NCI-H1436 (cell line): ENCODE data around the gene RAB8B.

Source experiments
- DNase-seq: peaks from one replicate; lab custom pipeline; 2025; lab: John Stamatoyannopoulos, UW

Gene RAB8B

DNA sequence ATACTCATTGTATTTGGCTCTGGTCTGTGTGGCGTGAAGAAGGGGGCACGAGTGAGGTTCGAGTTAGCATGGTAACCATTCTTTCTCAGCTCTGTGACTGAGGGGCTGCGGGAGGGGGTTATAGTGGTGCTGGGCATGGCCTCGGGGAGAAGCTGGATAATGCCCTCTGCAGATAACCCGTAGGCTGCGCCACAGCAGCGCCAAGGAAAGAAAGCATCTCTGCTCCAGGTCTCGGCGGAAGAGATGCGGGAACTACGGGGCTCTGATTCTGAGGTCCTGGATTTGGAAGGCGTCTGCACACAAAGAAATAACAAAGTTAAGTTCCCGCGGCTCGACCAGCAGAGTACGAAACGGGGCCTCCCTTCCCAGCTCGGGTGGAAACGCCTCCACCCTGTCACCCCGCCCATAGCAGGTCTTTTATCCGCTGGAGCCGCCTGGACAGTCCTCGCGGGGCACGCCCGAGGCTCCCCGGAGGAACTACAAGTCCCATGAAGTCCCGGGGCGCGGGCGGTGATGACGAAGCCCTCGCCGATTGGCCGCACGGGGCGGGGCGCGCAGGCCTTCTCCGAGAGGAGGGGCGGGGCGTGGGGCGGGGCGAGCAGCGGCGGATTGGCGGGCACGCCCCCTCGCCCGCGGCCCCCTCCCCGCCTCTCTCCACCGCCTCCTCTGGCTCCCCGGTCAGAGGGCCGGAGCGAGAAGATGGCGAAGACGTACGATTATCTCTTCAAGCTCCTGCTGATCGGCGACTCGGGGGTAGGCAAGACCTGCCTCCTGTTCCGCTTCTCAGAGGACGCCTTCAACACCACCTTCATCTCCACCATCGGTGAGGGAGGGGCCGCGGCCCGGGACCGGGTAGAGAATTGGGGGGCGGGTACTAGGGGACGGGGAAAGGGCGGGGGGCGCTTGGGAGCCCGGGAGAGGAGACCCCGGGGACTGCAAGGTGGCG is at the start of gene RAB8B:
RAB8B (plus strand) TSS at position 681 of the 946 bp plus-strand sequence; CDS start at position 700, 19 bp downstream.
- DNase-seq = peak; percentile 94

DNA sequence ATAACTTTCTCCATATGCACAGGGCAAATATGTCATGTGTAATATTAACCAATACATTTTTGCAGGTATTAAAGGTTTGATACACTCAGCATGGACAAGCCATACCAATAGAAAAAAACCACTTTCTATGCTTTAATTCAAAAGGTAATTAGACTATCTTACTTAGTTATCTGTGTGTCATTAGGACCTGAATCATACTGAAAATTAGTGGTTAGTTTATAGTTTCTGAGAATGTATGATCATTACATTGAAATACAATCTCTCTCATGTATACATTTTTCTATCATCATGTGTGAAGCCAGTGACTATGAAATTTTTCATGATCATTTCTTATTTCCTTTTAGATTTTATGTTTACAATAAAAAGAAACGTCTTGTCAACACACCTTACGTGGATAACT is 48.5 kb upstream of the RAB8B start:
- DNase-seq = no peak

DNA sequence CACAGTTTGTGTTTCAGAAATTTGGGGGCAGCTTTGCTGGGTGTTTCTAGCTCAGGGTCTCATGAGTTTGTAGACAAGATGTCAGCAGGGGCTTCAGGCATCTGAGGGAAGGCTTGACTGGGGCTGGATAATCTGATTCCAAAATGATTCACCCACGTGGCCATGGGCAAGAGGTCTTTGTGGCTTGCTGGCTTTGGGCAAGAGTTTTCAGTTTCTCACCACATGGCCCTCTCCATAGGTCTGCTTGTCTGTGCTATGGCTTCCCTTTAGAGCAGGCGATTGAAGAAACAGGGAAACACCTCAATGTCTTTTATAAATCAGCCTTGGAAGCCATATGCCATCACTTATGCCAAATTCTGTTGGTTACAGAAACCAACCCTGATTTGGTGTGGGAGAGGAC is 44.0 kb upstream of the RAB8B start:
- DNase-seq = no peak

DNA sequence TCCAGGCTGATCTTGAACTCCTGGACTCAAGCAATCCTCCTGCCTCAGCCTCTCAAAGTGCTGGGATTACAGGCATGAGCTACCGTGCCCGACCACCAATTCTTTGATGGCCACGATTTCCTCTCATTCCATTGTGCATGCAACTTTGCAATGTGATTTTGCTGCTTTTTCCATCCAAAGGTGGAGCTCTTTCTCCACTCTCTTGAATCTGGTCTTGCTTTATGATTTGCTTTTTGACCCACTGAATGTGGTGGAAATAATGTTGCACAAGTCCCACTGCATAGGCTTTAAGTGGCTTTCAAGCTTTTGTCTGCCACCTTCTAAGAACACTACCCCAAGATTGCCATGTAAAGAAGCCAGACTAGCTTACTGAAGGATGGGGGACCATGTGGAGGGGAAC is 42.7 kb upstream of the RAB8B start:
- DNase-seq = no peak

DNA sequence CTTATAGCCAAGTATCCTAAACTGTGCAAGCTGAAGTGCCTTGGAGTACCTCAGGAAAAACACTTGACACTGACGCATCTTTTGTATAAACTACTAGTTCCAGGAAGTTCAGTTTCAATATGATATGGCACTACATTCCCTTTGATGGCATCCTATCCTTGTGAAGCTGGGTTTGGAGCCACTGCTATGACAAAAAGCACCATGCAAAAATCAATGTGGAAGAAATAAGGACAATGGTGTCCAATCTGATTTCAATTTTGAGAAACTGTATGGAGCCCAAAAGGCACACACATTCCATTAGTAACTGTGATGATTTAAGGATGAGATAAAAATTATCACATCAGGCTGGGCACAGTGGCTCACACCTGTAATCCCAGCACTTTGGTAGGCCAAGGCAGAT is 37.7 kb upstream of the RAB8B start:
- DNase-seq = no peak

DNA sequence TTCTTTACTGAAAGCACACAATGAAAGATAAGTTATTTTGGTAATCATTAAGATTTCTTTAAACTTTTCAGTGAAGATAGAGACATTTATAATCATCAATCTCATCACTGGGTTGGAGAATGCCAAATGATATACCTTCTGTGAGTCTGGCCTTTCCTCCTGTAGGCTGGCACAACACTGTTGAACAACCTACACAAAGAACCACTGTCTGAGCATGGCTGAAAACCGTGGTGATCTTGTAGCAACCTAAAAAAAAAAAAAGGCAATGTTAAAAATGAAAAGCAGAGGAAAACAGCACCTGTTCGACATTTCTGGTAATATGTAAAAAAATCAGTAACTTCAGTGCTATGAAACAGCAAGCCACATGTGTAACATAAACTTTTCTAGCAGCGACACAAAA is 33.9 kb upstream of the RAB8B start:
- no peak for DNase-seq

DNA sequence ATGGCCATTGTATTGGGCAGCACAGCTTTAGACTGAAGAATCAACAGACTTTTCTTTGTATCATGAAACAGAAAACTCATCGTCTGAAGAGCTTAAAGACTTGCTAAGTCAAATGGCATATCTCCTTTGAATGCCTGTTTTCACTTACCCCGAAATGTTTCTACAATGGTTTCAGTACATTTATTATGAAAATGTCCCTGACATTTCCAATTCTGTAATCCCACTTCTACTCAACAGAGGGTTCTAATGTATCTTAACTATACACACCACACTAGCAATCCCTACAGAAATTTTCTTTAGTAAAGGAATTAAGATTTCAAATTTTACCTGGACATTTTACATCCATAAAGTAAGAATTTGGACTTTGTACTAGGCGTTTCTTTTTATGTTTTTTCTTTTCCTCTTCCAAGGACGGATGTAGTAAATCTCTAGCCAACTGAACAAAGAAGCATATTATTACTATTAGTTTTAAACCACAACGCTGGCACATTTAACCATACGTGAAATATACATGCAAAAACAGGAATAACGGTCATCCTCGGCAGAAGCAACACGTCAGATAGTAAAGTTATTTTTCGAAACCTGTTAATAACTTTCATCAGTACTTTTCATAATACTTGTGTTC is 33.2 kb upstream of the RAB8B start:
- DNase-seq = no peak

DNA sequence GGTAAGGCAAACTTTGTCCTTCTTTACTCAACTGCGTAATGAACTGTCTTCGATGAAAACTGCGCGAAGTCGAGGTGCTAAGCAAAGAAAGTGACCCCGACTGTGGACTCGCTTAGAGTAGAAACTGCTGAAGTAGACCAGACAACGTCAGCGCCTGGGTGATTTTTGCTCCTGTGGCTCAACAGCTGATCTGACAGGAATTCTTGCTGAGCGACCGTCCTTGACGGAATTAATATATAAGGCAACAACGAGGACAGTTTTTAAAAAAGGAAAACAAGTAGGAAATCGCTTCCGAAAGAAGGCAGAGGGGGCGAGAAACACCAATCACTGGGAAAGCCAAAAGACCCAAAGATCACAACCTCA is 32.7 kb upstream of the RAB8B start:
- no peak for DNase-seq

DNA sequence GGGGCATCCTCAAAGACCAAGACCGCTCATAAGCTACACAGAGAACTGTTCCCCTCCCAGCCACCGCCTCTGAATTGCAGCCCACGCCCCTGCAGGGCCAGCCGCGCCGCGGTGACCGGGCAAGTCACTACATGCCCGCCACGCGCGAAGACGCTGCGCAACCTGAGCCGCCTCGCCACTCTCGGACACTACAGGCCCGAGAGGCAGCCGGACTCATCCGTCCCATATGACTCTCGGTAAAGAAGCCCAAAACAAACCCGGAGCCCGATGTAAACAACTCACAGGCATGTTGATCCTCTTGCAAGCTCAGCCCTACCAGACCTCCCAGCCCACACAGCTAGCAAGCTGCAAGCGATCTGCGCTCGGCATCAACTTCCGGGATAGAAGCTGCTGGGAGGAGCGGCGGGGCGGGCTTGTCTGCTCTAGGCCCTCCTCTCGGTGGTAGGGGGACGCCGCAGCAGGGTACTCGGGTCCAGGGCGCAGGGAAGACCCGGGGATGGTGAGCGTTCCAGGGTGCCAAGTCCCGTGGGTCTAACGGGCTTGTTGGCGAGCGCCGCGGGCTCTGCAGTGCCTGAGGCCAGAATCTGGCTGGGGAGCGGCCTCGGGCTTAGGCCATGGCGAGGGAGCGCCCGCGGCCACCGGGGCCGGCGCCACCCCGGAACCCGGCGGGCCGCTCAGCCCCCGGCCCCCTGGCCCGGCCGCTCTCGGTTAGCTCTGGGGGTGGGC is 32.1 kb upstream of the RAB8B start, which contains the start of gene RPS27L:
RPS27L (minus strand) TSS at position 360 of the 726 bp plus-strand sequence; CDS start at position 288, 72 bp downstream.
- DNase-seq = peak; percentile 83

DNA sequence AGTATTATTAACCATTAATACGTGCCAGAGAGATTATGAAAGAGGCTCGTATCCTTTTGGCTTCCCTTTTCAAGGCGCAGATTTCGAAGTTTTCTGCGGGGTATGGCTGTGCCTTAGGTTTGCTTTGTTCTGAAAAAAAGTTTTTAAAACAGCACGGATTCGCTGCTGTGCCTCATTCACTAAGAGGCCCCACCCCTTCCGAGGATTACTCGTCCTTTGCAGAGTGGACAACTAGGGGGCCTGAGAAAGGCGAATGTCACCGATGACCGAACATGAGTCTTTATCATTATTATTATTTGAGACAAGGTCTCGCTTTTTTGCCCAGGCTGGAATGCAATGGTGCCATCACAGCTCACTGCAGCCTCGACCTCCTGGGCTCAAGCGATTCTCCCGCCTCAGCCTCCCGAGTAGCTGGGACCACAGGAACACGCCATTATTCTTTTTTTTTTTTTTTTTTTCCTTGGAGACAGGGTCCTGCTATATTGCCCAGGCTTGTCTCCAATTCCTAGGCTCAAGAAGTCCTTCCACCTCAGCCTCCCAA is 31.4 kb upstream of the RAB8B start:
- DNase-seq = no peak

DNA sequence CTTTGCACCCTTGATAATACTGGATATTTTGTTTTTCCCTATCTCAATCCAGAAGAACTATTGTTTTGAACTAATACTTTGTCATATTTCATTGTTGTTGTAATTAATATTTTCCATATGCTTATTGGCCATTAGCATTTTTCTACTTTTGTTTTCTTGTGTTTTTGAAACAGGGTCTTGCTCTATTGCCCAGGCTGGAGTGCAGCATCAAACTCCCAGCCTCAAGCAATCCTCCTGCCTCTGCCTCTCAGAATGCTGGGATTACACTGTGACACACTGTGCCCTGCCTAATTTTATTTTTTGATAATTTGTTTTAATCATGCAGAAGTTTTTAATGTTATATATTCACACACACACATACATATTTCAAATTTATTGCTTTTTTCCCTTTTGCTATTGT is 28.8 kb upstream of the RAB8B start:
- DNase-seq = no peak

DNA sequence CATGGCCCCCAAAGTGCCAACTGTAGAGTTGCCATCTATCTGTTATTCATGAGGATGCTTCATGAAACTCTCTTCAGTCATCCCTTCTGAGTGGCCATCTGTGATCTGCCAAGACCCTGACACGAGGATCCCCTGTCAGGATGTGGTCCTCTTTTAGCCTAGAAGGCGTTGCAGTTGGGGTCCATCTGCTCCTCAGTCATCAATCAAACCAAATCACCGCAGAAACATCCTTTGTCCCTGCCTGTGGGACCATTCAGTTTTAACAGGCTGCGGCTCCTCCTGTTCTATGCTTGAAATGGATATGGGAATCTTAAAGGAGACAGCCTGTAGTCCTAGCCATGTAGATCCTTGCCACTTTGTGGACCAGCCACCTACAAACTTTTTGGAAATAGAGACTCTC is 26.2 kb upstream of the RAB8B start:
- no peak for DNase-seq

DNA sequence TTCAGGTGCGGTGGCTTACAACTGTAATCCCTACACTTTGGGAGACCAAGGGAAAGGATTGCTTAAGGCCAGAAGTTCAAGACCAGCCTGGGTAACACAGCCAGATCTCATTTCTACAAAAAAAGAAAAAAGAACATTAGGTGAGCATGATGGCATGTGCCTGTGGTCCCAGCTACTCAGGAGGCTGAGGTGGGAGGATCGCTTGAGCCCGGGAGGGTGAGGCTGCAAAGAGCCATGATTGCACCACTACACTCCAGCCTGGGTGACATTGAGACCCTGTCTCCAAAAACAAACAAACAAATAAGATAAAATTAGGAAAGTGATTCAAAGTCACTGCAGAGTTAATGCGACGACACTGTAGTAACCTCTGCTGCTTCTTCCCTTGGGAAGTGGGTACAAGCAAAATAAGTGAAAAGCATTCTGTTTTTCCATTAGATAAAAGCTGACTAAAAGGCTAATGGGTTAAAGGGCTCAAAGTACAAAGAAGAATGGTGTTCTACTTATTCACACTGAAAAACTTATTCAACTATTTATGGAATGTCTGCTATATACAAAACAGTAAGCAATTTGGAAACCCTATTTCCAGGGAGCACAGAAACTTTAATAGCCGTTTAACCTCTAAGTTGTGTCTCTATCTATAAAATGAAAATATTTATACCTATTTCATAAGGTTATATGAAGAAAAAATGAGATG is 24.1 kb upstream of the RAB8B start:
- DNase-seq = no peak

DNA sequence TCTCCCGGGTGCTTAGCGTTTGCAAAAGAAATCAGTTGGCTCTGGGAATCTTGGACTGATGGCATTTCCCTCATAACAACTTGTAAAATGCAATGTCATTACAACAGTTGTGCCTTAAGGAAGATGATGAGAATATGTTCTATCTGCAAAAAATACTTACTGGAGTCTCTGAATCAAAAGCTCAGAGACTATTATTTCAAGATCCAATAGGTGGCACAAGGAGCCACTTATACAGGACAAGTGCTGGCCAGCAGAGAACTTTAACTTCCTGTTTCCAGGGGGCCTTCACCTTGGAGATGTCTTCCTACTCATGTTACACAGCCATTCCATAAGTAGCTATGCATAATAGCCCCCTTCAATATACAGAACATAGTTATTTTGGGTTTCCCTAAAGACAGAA is 23.2 kb upstream of the RAB8B start:
- no peak for DNase-seq

DNA sequence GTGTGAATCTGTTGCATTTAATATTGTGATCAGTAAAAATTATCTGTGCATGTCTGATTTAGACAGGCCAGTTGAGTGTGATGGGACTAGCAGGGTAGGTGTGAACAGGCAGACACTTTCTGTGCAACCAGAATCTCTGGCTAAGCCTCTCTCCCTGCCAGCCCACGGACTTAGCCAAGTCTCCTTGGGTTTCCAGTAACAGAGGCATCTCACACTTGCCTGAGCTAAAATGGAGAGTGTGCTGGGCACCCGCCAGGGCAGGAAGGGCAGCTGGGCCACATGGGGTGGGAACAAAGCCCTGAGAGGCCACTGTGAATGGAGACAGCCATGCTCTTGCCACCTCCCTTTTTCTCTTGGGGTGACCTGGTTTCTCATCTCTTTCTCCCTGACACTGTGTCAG is 19.6 kb upstream of the RAB8B start:
- no peak for DNase-seq

DNA sequence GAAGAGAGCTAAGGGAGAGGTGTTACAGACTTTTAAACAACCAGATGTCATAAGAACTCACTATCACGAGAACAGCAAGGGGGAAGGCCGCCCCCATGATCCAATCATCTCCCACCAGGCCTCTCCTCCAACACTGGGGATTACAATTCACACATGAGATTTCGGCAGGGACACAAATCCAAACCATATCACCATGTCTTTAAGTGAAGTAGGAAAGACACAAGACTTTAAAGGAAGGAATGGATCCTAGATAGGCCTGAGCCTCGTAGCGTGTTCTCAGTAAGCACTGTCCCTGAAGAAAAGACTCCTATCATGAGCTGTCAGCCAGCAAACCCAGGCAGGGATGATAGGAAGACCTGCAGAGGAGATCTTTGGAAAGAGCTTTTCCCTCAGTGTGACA is 17.0 kb upstream of the RAB8B start:
- no peak for DNase-seq

DNA sequence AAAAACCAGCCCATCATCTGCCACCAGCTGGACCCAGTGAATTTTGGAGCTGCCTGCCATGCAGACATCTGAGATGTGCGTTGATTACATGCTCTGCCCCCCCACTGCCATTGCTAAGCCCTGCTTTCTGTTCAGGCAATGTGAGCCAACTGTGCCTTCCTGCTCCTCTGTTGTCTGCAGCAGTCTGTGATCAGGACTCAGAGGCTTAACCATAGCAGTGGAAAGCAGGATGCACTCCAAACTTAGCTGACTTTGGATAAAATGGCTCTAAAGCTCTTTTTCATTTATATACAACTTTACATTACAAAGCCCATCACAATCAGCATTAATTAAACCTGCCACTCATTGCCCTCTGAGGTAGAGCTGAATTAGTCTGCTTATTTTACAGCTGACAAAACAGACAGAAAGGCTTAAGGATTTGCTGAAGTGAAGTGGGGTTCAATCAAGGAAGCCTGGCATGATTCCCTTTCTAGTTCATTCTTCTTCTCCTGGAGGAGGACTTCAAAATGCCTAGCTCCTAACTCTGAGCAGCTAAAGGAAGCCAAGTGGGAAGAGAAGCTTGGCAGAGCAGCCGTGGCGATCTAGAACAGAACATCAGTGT is 16.5 kb upstream of the RAB8B start:
- DNase-seq = no peak

DNA sequence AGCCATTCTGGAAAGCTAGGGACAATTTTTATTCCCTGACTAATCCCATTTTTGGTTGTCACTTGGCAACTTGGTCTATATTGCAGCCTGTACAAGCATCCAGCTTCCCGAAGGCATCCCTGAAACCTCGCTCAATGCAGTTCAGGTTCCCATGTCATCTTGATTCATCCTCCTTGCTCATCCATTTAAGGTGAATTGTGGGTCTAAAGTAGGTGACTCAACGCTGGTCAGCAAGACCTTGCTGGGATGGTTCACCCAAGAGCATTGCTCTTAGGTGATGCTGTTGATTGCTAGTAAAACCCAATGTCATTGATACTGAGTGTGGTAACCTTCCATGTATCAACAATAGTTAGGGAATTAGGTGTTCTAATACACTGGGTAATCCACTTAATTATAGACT is 13.1 kb upstream of the RAB8B start:
- no peak for DNase-seq

DNA sequence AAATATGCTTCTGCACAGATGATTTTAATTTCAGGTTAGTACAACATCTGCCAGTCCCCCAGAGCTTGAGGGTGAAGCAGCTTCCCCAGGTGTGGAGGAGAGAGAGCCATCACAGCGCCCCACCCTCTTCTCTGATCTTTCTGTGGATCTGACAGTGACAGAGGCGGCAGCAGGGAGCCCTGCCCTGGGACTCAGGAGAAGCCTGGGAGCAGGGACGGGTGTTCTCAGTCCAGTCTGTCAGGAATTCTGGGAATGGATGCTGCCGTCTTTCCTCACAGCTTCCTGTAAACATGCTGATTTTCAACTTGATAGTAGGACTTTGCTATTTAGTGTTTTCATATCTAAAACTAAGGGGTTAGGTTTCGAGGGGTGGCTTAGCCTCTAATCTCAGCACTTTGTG is 11.4 kb upstream of the RAB8B start:
- DNase-seq = no peak

DNA sequence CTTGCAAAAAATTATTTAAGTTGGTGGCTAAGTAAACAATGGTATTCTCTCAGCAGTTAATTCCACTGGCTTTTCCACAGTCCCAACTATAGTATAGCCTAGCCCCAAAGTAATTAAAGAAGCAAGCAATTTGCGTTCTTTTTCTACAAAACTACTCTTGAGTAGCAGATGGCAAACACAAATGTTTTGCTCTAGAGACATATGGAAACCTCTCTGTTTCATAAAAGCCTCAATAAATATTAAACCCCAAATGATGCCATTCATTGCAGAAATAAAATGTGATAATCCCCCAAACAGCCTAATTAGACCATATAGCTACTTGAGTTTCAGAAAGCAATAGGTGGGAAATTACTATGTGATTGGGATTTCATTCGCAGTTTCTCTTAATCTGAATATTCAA is 8.7 kb upstream of the RAB8B start:
- no peak for DNase-seq

DNA sequence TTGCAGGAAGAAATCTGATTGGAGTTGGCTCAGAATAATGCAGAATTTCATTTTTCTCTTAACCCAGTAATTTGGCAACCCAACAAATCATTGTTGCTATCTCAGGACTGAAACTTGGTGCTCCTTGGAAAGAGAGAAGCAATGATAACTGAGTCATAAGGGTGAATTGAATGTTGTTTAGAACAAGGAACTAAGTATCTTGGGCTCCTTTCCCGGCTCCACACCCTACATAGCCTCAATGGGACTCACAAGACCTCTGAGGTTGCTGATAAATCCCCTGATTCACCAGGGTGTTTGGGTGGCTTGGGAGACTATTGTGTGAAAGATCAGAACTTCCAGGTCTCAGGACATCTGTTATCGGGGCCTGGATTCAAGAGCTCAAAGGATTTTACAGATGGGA is 7.8 kb upstream of the RAB8B start:
- DNase-seq = no peak

DNA sequence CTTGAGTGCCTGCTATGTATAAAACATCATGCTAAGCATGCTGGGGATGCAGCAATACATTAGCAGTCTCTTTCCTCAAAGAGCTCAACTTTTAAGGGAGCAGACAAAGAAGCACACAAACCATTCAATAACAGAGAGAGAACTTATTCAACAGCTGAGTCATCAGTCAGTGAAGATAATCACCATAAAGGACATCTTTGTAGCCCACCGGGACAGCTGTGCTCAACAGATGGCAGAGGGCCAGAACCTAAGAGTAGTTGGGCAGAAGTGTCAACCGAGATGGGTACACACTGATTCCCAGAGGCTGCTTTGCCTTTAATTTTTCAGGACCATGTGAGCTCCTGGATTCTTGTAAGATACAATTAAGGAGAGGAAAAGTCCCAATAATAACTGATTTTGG is 4.2 kb upstream of the RAB8B start:
- no peak for DNase-seq
